Measurements from ENCODE around the gene SEMA6A. TPM values are rescaled to one million over a fixed set of nuclear protein-coding genes. Genes with fewer than 3 reads are reported as not detected.

Gene SEMA6A
- total and polyA plus RNA-seq, 9 of the 15 experiments (the other 6 are each of a cell fraction or from before 2014, with no cell fraction given), result 0.04 to 0.42 (median 0.18) TPM; not detected in 5

- TF ChIP-seq CLOCK (CRISPR knock-in tag; IDR thresholded peaks at IDR 0.05; ENCODE audit: borderline replicate concordance), result no peak
- no peak for TF ChIP-seq ZBTB1 (CRISPR knock-in tag; IDR thresholded peaks at IDR 0.05; ENCODE audit: borderline replicate concordance, low read depth)
- TF ChIP-seq GTF2A2 (tag; IDR thresholded peaks at IDR 0.05), result no peak
- peak; percentile 31; the same call in 1 of the 2 replicates for TF ChIP-seq EGR1 (conservative IDR thresholded peaks at IDR 0.05)
- no peak for TF ChIP-seq NR1H2 (CRISPR knock-in tag; IDR thresholded peaks at IDR 0.05)
- peak; percentile 61 for TF ChIP-seq ZBTB5 (IDR thresholded peaks at IDR 0.05)
- TF ChIP-seq PHB (CRISPR knock-in tag; IDR thresholded peaks at IDR 0.05), result no peak
- TF ChIP-seq CREB5 (CRISPR knock-in tag; IDR thresholded peaks at IDR 0.05), result no peak
- TF ChIP-seq NFYB (IDR thresholded peaks at IDR 0.05; ENCODE audit: extremely low read depth, insufficient read length), result no peak
These were observed at the start of gene SEMA6A (continued) for GRCh38 chr5:116574367-116575325.

Measured in K562 (cell line).